ENCODE measurements around the gene COL4A4. TPM values are rescaled to one million over a fixed set of nuclear protein-coding genes. Genes with fewer than 3 reads are reported as not detected.

COL4A4 gene
- total RNA-seq, 4 donors from 2014 or later, result 1.5 to 4.6 (median 2.6) TPM

GRCh38 chr2:226985583-226985946 lies 178.4 kb downstream of the COL4A4 start:
- 47% methylated on average over 5 of the region's 5 CpGs; no CpG with 5 or more reads in 1 of the 2 donors for WGBS, 2 donors (ENCODE audit: low coverage in 1 of 2)
- no peak overlapping the region for H3K27ac ChIP-seq
- H3K27me3 ChIP-seq, result no peaks in the 10 kb centered on the region
- intact Hi-C loops (cut with DNase I; ENCODE audit: low total_unique reads), result loop anchor here (2.0 kb wide), 1 partner anchor 1313 kb away; no protein-coding TSS in a partner anchor
- peaks cover 0 to 7% (median 2%) of the 10 kb centered on the region in 4 donors for H3K4me1 ChIP-seq
- TF ChIP-seq CTCF (IDR thresholded peaks at IDR 0.05) (no peak), POLR2AphosphoS5 (IDR thresholded peaks at IDR 0.05) (no peak), EP300 (IDR thresholded peaks at IDR 0.05; ENCODE audit: low read depth) (no peak), POLR2A (IDR thresholded peaks at IDR 0.05) (no peak)
- DNase-seq, result no peak
- no peaks in the 10 kb centered on the region for H3K36me3 ChIP-seq
- no peaks in the 10 kb centered on the region for H3K9me3 ChIP-seq
- in situ Hi-C loops (cut with MboI; ENCODE audit: low pct_ligation_motif_present in 1 of 4, low pct_unique_long_range_greater_than_20kb in 1 of 4, low sequenced_read_pairs in 3 of 4), result loop anchor here (5.0 to 25.0 kb wide), 6 partner anchors 173 to 1323 kb away; no protein-coding TSS in a partner anchor
- H3K4me3 ChIP-seq, result no peak overlapping the region

- 34 to 42% methylated on average over 4 to 8 of the region's 8 CpGs for WGBS, 2 donors (ENCODE audit: low coverage in 1 of 2)
- Histone ChIP-seq H3K36me3 (no peaks in the 10 kb centered on the region), H3K27me3 (no peaks in the 10 kb centered on the region), H3K9me3 (no peaks in the 10 kb centered on the region), H3K4me1 (peaks cover 0 to 7% (median 2%) of the 10 kb centered on the region in 4 donors), H3K4me3 (no peak overlapping the region), H3K27ac (peak overlapping the region in 3 of 4 donors; percentile 4 to 34 (median 31))
- intact Hi-C loops (cut with DNase I; ENCODE audit: low total_unique reads) (loop anchor here (2.0 kb wide), 1 partner anchor 1312 kb away; no protein-coding TSS in a partner anchor), in situ Hi-C loops (cut with MboI; ENCODE audit: low pct_ligation_motif_present in 1 of 4, low pct_unique_long_range_greater_than_20kb in 1 of 4, low sequenced_read_pairs in 3 of 4) (loop anchor here (5.0 to 25.0 kb wide), 7 partner anchors 173 to 1323 kb away; no protein-coding TSS in a partner anchor)
- DNase-seq, result peak; percentile 15
- TF ChIP-seq EP300 (IDR thresholded peaks at IDR 0.05; ENCODE audit: low read depth) (no peak), POLR2AphosphoS5 (IDR thresholded peaks at IDR 0.05) (peak in 1 of 3 donors; percentile 23), CTCF (IDR thresholded peaks at IDR 0.05) (peak; percentile 64 to 70 (median 68)), POLR2A (IDR thresholded peaks at IDR 0.05) (no peak)
These were observed 179.0 kb downstream of the COL4A4 start for GRCh38 chr2:226984750-226985582.

GRCh38 chr2:226983895-226984749 lies 179.9 kb downstream of the COL4A4 start:
- no peak for TF ChIP-seq EP300 (IDR thresholded peaks at IDR 0.05; ENCODE audit: low read depth)
- TF ChIP-seq POLR2AphosphoS5 (IDR thresholded peaks at IDR 0.05), result no peak
- no peak for TF ChIP-seq POLR2A (IDR thresholded peaks at IDR 0.05)
- no peak for TF ChIP-seq CTCF (IDR thresholded peaks at IDR 0.05)
- intact Hi-C loops (cut with DNase I; ENCODE audit: low total_unique reads), result loop anchor here (2.0 kb wide), 1 partner anchor 1311 kb away; no protein-coding TSS in a partner anchor

More at GRCh38 chr2:226983895-226984749, 179.9 kb downstream of the COL4A4 start:
- in situ Hi-C loops (cut with MboI; ENCODE audit: low pct_ligation_motif_present in 1 of 4, low pct_unique_long_range_greater_than_20kb in 1 of 4, low sequenced_read_pairs in 3 of 4), result loop anchor here (5.0 to 25.0 kb wide), 6 partner anchors 172 to 1322 kb away; no protein-coding TSS in a partner anchor
- H3K4me3 ChIP-seq, result no peak overlapping the region
- H3K4me1 ChIP-seq, result peaks cover 0 to 7% (median 2%) of the 10 kb centered on the region in 4 donors
- WGBS, 2 donors (ENCODE audit: low coverage in 1 of 2), result 86 to 87% methylated on average over 7 to 12 of the region's 12 CpGs
- no peaks in the 10 kb centered on the region for H3K27me3 ChIP-seq
- no peaks in the 10 kb centered on the region for H3K36me3 ChIP-seq
- H3K27ac ChIP-seq, result peak overlapping the region in 1 of 4 donors; percentile 34
- no peak for DNase-seq
- H3K9me3 ChIP-seq, result no peaks in the 10 kb centered on the region

Measured in transverse colon (tissue), 4 donors.